ENCODE results near the gene GNL2.
"Not testable (repeated sequence)": the region's sequence is repeated elsewhere in the genome, so short reads cannot be mapped to it uniquely, and the experiment has no call there.

Gene GNL2

DNA sequence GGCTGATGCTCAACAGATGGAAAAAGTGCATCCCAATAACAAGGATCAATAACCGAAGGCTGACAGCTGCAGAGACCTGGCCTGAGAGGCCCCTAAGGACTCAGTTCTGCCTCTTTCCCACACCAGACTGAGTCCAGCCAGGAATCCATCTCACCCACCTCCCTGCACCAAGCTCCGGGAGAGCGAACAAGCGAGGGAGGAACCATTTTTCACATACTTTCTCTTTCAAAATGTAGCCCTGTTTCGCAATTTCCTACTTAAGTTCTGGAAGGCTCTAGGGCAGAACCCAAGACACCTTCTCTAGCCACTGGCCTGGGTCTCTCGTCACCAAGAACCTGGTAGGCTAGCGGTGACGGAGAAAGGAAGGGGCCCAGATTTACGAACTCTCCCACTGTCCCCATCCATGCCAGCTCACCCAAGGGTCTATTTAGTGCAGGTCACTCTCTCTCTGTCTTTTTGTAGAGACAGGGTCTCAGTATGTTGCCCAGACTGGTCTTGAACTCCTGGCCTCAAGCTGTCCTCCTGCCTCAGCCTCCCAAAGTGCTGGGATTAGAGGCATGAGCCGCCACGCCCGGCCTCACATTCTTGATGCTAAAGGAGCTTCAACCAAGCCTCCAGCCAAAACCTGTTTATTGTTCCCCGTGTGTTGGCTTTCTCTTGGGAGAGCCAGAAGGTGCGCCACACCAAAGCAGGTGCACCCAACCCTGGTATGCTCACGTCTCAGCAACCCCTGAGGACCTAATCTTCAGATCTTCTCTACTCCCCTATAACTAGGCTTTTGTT lies 10.9 kb upstream of the GNL2 start:
- DNase-seq (ENCODE audit: low read depth in 2 of 2), result no peak

DNA sequence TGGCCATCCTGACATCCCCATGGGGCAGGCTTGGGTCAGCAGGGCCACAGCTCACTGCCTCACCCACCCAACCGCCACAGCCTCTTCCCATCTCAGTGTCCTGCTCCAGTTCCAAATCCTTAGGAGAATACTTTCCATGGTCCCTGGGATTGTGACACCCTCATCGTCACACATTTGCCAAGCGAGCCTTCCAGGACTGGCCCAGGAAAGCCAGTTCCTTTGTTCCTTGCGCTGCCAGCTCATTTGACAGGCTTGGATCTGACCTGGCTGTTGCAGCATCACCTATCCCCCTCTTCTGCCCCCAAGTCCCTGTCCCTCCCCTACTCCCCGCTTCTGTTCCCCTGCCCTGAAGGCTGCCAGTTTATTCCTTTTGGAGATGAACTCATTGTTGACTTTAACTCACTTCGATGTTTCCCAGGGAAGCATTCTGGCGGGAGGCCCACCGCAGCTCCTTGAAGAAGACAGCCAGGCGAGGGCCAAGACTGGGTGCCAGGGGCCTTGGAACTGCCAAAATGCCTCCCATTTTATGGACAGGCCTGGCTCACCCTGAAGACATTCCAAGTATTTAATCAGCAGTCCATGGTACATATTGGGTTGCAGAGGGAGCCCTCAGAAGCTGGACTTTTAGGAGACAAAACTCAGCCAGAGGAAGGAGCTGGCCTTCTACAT lies 10.2 kb upstream of the GNL2 start:
- no peak for DNase-seq (ENCODE audit: low read depth in 2 of 2)

DNA sequence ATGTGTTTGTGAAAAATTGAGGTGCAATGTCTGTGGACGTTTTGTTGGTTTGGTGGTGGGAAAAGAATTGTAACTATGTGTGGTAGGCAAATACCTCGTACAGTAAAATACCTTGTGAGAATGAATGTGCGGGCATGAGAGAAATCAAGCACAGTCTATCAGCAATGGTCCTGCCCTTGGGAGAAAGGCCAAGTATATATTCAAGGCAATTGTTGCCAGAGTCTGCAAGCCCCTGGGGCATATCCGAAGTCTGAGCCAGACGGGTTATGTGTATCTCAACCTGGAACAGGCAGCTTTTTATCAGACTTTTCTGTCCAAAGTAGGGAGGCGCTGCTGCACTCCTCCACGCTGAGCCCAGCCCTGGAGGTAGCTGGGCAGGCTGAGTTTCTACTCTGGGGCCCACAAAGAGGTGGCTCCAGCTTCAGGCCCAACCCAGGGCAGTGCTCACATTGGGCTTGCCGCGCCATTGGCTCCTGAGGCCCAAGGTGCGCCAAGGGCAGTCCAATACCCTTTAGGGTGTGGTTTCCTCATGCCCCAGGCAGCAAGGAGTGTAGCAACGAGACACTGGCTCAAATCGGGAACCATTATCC lies 9.4 kb upstream of the GNL2 start:
- DNase-seq (ENCODE audit: low read depth in 2 of 2), result no peak

DNA sequence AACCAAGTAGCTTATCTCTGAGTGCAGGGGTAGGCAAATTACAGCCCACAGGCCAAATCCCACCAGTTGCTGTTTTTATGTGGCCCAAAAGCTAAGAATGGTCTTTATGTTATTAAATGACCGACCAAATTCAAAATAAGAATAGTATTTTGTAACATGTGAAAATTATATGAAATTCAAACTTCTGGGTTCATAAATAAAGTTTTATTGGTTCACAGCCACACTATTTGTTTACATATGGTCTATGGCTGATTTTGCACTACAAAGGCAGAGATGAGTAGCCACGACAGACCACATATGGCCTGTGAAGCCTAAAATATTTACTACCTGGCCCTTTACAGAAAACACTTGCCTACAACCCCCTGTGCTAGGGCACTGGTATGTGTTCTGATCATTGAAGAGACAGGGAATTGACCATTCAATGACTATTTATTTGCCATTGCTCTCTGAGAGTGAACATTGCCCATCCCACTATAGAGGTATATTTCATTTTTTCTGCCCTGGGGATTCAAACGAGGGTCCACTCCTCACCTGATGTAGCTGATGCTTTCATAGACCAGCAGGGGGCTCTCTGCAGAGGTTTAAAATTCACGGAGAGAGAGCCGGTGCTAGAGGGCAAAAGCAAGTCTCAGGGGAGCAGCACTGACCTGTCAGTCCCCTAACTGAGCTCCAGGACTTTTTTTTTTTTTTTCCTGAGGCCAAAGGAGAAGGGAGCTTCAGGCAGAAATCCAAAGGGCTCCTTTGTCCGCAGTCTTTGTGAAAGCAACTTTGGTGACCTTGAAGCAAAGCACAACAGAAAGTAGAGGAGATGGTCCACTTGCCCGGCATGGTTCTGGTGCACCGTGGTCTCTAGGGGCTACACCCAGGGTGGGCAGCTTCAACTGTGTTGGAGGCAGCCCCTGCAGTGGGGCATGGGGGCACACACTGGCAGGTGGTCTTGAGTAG lies 7.3 kb upstream of the GNL2 start:
- no peak for DNase-seq (ENCODE audit: low read depth in 2 of 2)

DNA sequence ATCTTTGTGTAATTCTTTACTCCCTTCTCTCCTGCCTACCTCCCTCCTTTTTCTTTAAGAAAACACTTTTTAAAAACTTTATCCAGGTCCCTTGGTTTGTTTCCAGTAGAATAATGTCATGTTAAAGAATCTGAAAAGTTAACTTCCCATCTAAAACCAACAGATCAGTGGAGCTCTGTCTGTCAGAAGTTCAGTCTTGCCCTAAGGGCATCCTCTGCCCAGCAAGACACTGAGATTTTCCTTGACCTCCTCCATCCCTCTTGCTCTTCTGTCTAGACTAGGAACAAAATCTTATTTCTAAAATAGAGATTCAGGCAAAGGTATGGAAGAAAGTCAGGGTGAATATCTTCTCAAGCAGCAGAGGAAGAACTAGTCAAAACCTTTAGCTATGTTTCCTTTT lies 5.7 kb upstream of the GNL2 start:
- DNase-seq (ENCODE audit: low read depth in 2 of 2), result no peak

- no peak for DNase-seq (ENCODE audit: low read depth in 2 of 2)
These were observed 4.2 kb upstream of the GNL2 start for GRCh38 chr1:37599940-37600339.

DNA sequence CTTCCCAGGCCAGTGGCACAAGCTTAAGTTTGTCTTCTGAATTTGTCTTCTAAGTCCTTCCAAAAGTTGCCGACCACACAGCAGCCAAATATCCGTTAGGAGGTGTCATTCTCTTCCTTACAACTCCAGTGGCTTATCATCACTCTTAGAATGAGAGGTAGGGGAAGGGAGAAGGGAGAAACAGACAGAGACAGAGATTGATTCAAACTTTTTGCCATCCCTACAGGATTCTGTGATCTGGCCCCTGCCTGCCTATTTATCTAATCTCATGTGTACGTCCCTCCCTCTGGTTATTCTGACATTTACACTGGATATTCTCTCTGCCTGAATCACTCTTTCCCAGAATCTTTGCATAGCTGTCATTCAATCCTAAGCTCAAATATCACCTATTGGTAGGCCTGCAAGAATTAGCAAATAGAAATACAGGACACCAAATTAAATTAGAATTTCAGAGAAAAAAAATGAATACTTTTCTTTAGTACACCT lies 488 bp upstream of the GNL2 start:
- DNase-seq (ENCODE audit: low read depth in 2 of 2), result no peak

GRCh38 chr1:37593726-37594125 lies 2.0 kb downstream of the GNL2 start:
- no peak for DNase-seq (ENCODE audit: low read depth in 2 of 2)

DNA sequence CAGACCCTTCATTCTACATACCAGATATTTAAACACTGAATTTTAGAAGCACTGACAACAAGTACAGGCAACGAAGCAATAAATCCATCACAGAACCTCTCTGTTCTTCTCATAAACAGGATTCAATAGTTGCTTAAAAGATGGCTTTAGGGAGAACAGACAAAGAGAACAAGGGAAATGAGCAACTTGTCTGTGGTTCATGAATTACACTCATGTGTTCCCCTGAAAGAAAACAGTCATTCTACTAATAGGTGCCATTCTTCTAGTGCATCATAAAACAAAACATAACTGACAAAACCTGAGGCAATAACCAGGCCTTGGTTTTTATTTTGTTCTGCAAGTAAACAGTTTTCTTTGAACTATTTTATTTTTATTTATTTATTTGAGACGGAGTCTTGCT lies 6.8 kb downstream of the GNL2 start:
- no peak for DNase-seq (ENCODE audit: low read depth in 2 of 2)

DNA sequence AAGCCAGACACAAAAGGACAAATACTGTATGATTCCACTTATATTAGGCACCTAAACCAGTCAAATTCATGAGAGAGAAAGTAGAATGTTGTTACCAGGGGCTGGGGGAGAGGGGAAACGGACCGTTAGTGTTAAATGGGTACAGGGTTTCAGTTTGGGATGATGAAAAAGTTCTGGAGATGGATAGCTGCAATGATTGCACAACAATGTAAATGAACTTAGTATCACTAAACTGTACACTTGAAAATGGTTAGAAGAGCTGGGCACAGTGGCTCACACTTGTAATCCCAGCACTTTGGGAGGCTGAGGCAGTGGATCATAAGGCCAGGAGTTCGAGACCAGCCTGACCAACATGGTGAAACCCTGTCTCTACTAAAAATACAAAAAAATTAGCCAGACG lies 11.2 kb downstream of the GNL2 start:
- DNase-seq (ENCODE audit: low read depth in 2 of 2), result not testable (repeated sequence)

- DNase-seq (ENCODE audit: low read depth in 2 of 2), result no peak
These were observed 20.0 kb downstream of the GNL2 start for GRCh38 chr1:37575692-37576091.

GRCh38 chr1:37574834-37575480 lies 20.8 kb downstream of the GNL2 start:
- DNase-seq (ENCODE audit: low read depth in 2 of 2), result no peak

DNA sequence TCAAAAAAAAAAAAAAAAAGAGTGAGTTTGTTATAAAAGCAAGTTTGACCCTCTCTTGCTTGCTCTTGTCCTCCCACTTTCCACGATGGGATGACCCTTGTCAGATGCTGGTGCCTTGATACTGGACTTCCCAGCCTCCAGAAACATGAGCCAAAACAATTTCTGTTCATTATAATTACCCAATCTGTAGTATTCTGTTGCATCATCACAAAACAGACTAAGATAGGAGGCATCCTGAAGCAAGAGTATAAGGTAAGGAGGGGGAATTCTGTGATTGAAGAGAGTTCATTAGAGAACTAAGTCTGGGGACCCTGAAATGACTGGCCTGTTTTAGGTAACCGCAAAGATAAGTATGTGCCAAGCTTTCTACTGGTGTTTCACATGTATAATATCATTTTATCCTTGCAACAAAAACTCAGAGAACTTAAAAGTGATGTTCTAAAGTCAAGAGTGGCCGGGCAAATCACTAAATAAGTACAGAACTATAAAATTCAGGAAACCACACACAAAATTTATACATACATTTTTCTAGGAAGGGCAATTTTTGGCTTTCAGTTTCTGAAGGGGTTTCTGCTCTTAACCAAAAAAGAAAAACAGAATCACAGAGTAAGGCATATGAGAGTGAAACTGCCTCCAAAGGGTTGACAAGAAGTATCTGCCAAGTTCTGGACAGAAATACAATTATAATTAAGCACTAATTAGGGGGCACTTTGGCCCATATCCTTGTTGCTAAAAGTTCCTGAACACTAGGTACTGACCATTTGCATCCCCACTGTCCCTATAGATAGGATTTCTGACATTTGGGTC lies 25.0 kb downstream of the GNL2 start:
- no peak for DNase-seq (ENCODE audit: low read depth in 2 of 2)

DNA sequence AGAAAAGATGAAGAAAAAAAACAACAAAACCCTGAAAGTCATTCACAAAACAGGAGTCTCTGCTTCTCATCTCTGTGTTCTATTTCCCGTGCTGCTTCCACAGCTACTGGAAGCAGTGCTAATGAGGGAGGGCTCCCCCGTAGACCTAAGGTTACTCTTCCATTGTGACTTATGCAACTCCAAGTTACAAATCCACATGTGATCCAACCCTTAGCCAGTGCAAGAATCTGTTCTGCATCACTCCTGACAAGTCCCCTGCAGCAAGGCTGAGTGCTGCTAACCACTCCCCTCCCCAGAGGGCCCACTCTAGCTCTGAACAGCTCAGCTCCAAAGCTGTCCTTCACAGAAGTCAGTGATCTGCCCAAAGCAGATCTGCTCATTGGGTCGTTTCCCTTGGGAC lies 28.7 kb downstream of the GNL2 start:
- DNase-seq (ENCODE audit: low read depth in 2 of 2), result no peak

DNA sequence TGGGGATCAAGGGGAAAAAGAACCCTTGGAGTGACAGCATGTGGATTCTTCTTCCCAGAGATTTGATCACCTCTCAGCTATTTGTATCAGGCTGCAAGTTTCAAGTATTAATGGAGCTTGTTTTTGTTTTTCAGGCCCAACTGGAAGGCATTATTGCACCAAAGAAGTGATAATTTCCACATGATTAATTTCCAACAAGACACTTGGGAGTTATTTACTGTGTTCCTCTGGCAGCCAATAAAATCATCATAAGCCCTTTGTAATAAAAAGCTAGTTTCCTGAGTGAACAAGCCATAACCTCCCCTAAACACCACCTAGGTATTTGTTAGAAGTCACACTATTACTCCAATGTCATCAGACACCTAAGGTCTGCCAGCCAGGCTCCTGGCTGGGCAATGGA lies 30.8 kb downstream of the GNL2 start:
- no peak for DNase-seq (ENCODE audit: low read depth in 2 of 2)

- no peak for DNase-seq (ENCODE audit: low read depth in 2 of 2)
These were observed 32.8 kb downstream of the GNL2 start for GRCh38 chr1:37562984-37563383.

DNA sequence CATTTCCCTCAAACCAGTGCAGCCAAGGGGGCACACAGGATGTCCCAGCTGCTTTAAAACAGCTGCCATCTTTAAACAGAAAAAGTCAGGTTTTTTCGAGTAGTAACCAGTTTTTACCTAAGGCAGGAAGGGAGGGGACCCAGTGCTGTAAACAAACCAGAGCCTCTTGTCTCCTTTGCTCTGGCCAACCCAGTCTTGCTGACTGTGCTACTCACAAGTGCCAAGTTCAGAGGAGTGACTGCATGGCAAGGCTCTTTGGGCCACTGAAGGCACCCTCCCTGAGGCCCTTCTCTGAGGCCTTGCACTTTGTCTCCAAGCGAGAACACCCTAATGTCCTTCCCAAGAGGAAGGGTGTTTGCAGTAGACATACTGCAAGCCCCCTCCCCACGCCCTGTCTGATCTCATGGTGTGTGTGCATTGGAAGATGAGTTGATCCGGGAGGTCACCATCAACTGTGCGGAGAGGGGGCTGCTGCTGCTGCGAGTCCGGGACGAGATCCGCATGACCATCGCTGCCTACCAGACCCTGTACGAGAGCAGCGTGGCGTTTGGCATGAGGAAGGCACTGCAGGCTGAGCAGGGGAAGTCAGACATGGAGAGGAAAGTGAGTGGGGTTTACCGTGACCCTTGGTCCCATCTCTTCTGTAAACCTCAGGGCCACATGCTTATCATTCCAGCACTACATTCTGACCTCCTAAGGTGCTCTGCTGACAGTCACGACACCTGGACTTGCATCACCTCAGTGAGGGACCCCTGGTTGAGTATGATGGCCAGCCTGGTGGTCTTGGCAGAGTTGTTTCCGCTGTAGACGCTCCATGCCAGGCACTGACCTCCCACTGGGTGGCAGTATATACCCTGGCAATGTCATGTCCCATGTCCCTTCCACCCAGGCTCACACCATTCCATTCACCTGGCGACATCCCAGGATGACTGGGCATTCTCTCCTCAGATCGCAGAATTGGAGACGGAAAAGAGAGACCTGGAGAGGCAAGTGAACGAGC lies 34.3 kb downstream of the GNL2 start:
- DNase-seq (ENCODE audit: low read depth in 2 of 2), result no peak

DNA sequence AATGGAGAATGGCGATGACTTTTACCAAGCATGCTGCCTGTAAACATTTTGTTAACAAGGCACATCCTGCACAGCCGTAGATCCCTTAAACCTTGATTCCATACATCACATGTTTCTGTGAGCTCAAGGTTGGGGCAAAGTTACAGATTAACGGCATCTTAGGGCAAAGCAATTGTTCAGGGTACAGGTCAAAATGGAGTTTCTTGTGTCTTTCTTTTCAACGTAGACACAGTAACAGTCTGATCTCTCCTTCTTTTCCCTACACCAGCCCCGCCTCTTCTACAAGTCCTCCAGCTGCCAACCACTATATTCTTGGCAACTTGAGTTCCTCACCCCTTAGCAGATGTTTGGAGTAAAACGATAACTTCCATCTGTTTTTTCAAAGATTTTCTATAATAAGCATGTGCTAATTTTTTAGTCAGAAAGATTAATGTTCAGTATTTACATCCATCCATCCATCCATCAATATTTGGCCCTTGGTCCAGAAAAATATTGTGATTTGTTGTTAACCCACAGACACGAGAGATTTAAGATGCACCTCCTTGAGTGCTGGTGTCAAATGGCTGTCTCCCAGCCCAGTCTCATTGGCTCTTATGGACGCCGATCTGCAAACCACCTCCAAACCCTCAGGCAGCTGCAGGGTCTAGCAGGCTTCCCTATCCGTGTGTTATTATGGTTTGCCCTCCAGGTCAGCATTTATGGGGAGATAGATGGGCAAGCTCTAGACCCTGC lies 35.2 kb downstream of the GNL2 start:
- DNase-seq (ENCODE audit: low read depth in 2 of 2), result no peak

- not testable (repeated sequence) for DNase-seq (ENCODE audit: low read depth in 2 of 2)
These were observed 35.8 kb downstream of the GNL2 start for GRCh38 chr1:37559957-37560379.

Measured in stimulated activated CD8-positive, alpha-beta memory T cell treated with anti-CD3 and anti-CD28 coated beads, Interleukin-7, amount 100 ng/mL, for 1 hour (primary cell).